Colonic mucosa (tissue), 4 donors: Measurements from ENCODE around the gene RIMBP2. TPM values are rescaled to one million over a fixed set of nuclear protein-coding genes. Genes with fewer than 3 reads are reported as not detected.
A peak's percentile ranks its signal among the peaks of the same experiment; 100 is the strongest.

Source experiments
- DNase-seq: peaks from one replicate; pipeline ENCODE4 v3.0.0-alpha.2; 2020
- H3K27ac ChIP-seq: fragments of 200-600 bp; one replicate; pipeline ENCODE4 v1.8.0; 2021
- H3K27me3 ChIP-seq: fragments of 200-600 bp; one replicate; pipeline ENCODE4 v1.8.0; 2021
- H3K36me3 ChIP-seq: fragments of 200-600 bp; one replicate; pipeline ENCODE4 v1.8.0; 2021
- H3K4me1 ChIP-seq: fragments of 200-600 bp; one replicate; pipeline ENCODE4 v1.8.0; 2021; ENCODE audit warnings: mild to moderate bottlenecking
- H3K4me3 ChIP-seq: fragments of 200-600 bp; one replicate; pipeline ENCODE4 v1.8.0; 2021
- H3K9ac ChIP-seq, 2 donors: one replicate each; pipeline ENCODE4 v1.7.0; 2013; ENCODE audit warnings: control low read depth in 2 of 2, low read depth in 2 of 2, low read length in 2 of 2
- H3K9me3 ChIP-seq: fragments of 200-600 bp; one replicate; pipeline ENCODE4 v1.8.0; 2021
- CTCF ChIP-seq: fragments of 200-600 bp; IDR thresholded peaks from one replicate; pipeline ENCODE4 v1.8.0; 2022; ENCODE audit warnings: antibody characterized with exemption, mild to moderate bottlenecking
- intact Hi-C: fragments of 100-400 bp; cut with DNase I; formaldehyde crosslinking; loops from one replicate; pipeline ENCODE4 v1.14.1; 2022
- total RNA-seq, 2 donors: library from RNA; stranded (reverse); fragmentation: NEBNext Ultra II Directional in 1 of 2; extraction: Animal tissue kit (Norgen Biotek cat#: 25700) in 1 of 2; gene quantifications; one replicate each; pipeline ENCODE4 v1.2.1, GENCODE V29; 2021
- donor health status: healthy.
- donor health status: DM: no; HTN: no; CAD: no.
- donor health status: DM: no; HTN: no; CAD: no.

Gene RIMBP2
- total RNA-seq, 2 donors from 2014 or later: 4.8 to 5.6 TPM

- H3K36me3 ChIP-seq: no peaks in the 10 kb centered on the region
- intact Hi-C loops: loop anchor here (5.0 kb wide), 1 partner anchor 70 kb away; no protein-coding TSS in a partner anchor
- DNase-seq: peak; percentile 38
- H3K4me3 ChIP-seq: no peak overlapping the region
- TF ChIP-seq CTCF: no peak
- H3K9ac ChIP-seq: no peak overlapping the region
- H3K27me3 ChIP-seq: no peaks in the 10 kb centered on the region
- H3K27ac ChIP-seq: no peak overlapping the region
- no peaks in the 10 kb centered on the region for H3K9me3 ChIP-seq
- H3K4me1 ChIP-seq: no peaks in the 10 kb centered on the region
Observed at GRCh38 chr12:130632642-130633041, 83.5 kb downstream of the RIMBP2 start.

- no peaks in the 10 kb centered on the region for H3K27me3 ChIP-seq
Observed at GRCh38 chr12:130628304-130628703, 87.8 kb downstream of the RIMBP2 start.

GRCh38 chr12:130627175-130627574, 88.9 kb downstream of the RIMBP2 start:
- H3K4me1 ChIP-seq: no peaks in the 10 kb centered on the region
- TF ChIP-seq CTCF: no peak
- no peak for DNase-seq
- H3K36me3 ChIP-seq: no peaks in the 10 kb centered on the region
- intact Hi-C loops: no loop called here
- no peak overlapping the region for H3K9ac ChIP-seq
- H3K9me3 ChIP-seq: no peaks in the 10 kb centered on the region
- H3K27ac ChIP-seq: no peak overlapping the region
- no peaks in the 10 kb centered on the region for H3K27me3 ChIP-seq
- no peak overlapping the region for H3K4me3 ChIP-seq

More at GRCh38 chr12:130628304-130628703, 87.8 kb downstream of the RIMBP2 start:
- intact Hi-C loops: no loop called here
- Histone ChIP-seq H3K9ac (no peak overlapping the region), H3K4me1 (no peaks in the 10 kb centered on the region), H3K4me3 (no peak overlapping the region), H3K9me3 (no peaks in the 10 kb centered on the region), H3K36me3 (no peaks in the 10 kb centered on the region), H3K27ac (no peak overlapping the region)
- DNase-seq: no peak
- TF ChIP-seq CTCF: no peak

- no peak for DNase-seq
- H3K36me3 ChIP-seq: no peaks in the 10 kb centered on the region
- H3K4me3 ChIP-seq: no peak overlapping the region
- no peak for TF ChIP-seq CTCF
- intact Hi-C loops: no loop called here
- no peaks in the 10 kb centered on the region for H3K4me1 ChIP-seq
- no peaks in the 10 kb centered on the region for H3K27me3 ChIP-seq
- no peak overlapping the region for H3K27ac ChIP-seq
- no peaks in the 10 kb centered on the region for H3K9me3 ChIP-seq
- no peak overlapping the region for H3K9ac ChIP-seq
Observed at GRCh38 chr12:130626601-130627000, 89.5 kb downstream of the RIMBP2 start.

- no peak for TF ChIP-seq CTCF
- no peak for DNase-seq
- H3K27ac ChIP-seq: no peak overlapping the region
- H3K9me3 ChIP-seq: no peaks in the 10 kb centered on the region
- H3K36me3 ChIP-seq: no peaks in the 10 kb centered on the region
- no peak overlapping the region for H3K9ac ChIP-seq
- intact Hi-C loops: no loop called here
- no peaks in the 10 kb centered on the region for H3K4me1 ChIP-seq
- no peaks in the 10 kb centered on the region for H3K27me3 ChIP-seq
- no peak overlapping the region for H3K4me3 ChIP-seq
Observed at GRCh38 chr12:130625201-130625600, 90.9 kb downstream of the RIMBP2 start.

GRCh38 chr12:130622803-130623202, 93.3 kb downstream of the RIMBP2 start:
- H3K4me1 ChIP-seq: no peaks in the 10 kb centered on the region
- intact Hi-C loops: no loop called here

More at GRCh38 chr12:130622803-130623202, 93.3 kb downstream of the RIMBP2 start:
- H3K9me3 ChIP-seq: no peaks in the 10 kb centered on the region
- no peak for TF ChIP-seq CTCF
- DNase-seq: no peak
- H3K9ac ChIP-seq: no peak overlapping the region
- H3K27ac ChIP-seq: no peak overlapping the region
- no peaks in the 10 kb centered on the region for H3K36me3 ChIP-seq
- H3K4me3 ChIP-seq: no peak overlapping the region
- no peaks in the 10 kb centered on the region for H3K27me3 ChIP-seq
